Activated T-cell treated with anti-CD3 and anti-CD28 coated beads, Interleukin-2, amount 50 U/mL, for 72 hours (primary cell): ENCODE data around the gene NDNF. TPM values are rescaled to one million over a fixed set of nuclear protein-coding genes. Genes with fewer than 3 reads are reported as not detected.

Experiments used
- ATAC-seq, 2 donors: fragments of 150-1000 bp; cut with Tn5 transposase; replicated peaks in 1 of 2; 2 replicates each; pipeline ENCODE4 v1.10.0; 2021; ENCODE audit warnings: moderate library complexity in 2 of 2, mild to moderate bottlenecking in 1 of 2
- DNase-seq, 2 donors: peaks; one replicate each; pipeline ENCODE4 v3.0.0; 2021 to 2022; ENCODE audit warnings: mixed read lengths in 1 of 2
- H3K27ac Mint-ChIP-seq: one replicate; pipeline ENCODE4 v1.8.0; 2022; ENCODE audit warnings: mild to moderate bottlenecking, moderate library complexity, mixed read lengths
- H3K27me3 Mint-ChIP-seq: one replicate; pipeline ENCODE4 v1.8.0; 2022; ENCODE audit warnings: low read depth, mixed read lengths
- H3K36me3 Mint-ChIP-seq, 2 donors: one replicate each; pipeline ENCODE4 v1.8.0; 2022; ENCODE audit warnings: mixed read lengths in 2 of 2, mild to moderate bottlenecking in 1 of 2; ENCODE audit not compliant: insufficient read depth in 2 of 2
- H3K4me1 Mint-ChIP-seq: one replicate; pipeline ENCODE4 v1.8.0; 2022; ENCODE audit warnings: low read depth, mixed read lengths
- H3K4me3 Mint-ChIP-seq, 2 donors: one replicate each; pipeline ENCODE4 v1.8.0; 2022; ENCODE audit warnings: mild to moderate bottlenecking in 2 of 2, mixed read lengths in 2 of 2, moderate library complexity in 2 of 2
- H3K9me3 Mint-ChIP-seq, 2 donors: one replicate each; pipeline ENCODE4 v1.8.0; 2022; ENCODE audit warnings: mixed read lengths in 2 of 2
- total RNA-seq, 2 donors: library from RNA; stranded (reverse); gene quantifications; one replicate each; pipeline ENCODE4 v1.2.3, GENCODE V29; 2022

NDNF gene, protein sequence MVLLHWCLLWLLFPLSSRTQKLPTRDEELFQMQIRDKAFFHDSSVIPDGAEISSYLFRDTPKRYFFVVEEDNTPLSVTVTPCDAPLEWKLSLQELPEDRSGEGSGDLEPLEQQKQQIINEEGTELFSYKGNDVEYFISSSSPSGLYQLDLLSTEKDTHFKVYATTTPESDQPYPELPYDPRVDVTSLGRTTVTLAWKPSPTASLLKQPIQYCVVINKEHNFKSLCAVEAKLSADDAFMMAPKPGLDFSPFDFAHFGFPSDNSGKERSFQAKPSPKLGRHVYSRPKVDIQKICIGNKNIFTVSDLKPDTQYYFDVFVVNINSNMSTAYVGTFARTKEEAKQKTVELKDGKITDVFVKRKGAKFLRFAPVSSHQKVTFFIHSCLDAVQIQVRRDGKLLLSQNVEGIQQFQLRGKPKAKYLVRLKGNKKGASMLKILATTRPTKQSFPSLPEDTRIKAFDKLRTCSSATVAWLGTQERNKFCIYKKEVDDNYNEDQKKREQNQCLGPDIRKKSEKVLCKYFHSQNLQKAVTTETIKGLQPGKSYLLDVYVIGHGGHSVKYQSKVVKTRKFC
- under 1 TPM; 0.34 to 0.35 TPM for total RNA-seq

DNA sequence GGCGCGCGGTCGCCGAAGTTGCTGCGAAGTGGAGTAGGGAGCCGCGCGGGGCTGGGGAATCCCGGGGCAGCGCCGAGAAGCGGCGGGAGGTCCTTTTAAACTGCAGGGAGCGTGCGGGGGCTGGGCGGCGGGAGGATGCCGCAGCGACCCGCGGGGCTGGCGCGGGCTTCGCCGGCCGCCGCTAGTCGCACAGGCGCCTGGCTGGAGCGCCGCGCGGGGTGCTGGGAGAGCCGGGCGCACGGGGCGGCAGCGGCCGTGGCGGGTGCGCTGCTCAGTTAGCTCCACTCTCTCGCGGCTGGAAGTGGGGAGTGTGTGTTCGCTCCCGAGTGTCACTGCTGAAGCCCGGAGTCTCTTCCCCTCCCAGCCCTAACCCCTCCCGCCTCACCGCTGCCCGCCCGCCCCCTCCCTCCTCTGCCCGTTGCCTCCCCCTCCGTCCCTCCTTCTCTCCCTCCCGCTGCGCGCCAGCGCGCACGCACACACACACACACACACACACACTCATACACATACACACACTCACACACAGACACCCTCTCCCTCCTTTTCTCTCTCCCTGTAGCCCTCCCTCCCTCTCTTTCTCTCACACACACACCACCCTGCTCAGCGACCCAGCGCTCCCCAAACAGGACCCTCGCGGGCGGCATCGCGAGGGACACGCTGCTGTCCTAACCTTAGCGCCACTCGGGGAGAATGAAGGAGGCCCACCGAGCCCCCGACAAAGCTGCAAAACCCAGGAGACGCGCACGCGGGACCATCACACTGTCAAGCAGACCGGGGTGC lies at the start of gene NDNF:
NDNF (minus strand) TSS at position 312 of the 780 bp plus-strand sequence. CDS start 26,698 bp downstream, outside the sequence.
- peaks cover 43% of the 10 kb centered on the region for H3K4me1 Mint-ChIP-seq
- DNase-seq (peak; percentile 50 to 54), ATAC-seq (peak; percentile 63 to 68)
- no peak within 1 kb of the TSS for H3K27ac Mint-ChIP-seq
- H3K9me3 Mint-ChIP-seq: no peaks in the 10 kb centered on the region
- peak within 1 kb of the TSS; percentile 90 to 91 for H3K4me3 Mint-ChIP-seq
- peaks cover 0 to 3% of the 10 kb centered on the region in 2 donors for H3K36me3 Mint-ChIP-seq
- H3K27me3 Mint-ChIP-seq: peaks cover 73% of the 10 kb centered on the region

DNA sequence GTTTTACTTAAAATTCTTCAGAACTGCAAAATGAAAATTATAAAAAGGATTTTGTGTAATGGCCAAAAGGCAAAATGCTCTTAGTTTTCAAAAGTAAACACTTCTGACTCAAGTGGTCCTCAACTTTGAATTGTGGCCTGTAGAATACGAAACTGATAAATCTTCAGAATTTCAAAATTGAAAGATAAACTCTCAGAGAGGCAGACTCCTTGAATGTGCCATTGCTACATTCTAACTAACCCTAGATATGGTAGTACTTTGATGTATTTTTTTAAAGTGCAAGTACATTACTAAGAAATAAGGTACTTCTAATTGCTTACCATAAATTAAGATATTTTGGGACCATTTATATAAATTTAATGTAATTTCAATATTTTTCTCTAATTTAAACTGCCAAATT lies 47.4 kb upstream of the NDNF start:
- H3K4me3 Mint-ChIP-seq: no peak overlapping the region
- H3K9me3 Mint-ChIP-seq: no peaks in the 10 kb centered on the region
- H3K36me3 Mint-ChIP-seq: no peaks in the 10 kb centered on the region
- H3K4me1 Mint-ChIP-seq: peaks cover 11% of the 10 kb centered on the region
- no peak overlapping the region for H3K27ac Mint-ChIP-seq
- no peak for DNase-seq
- no peak for ATAC-seq
- no peaks in the 10 kb centered on the region for H3K27me3 Mint-ChIP-seq

DNA sequence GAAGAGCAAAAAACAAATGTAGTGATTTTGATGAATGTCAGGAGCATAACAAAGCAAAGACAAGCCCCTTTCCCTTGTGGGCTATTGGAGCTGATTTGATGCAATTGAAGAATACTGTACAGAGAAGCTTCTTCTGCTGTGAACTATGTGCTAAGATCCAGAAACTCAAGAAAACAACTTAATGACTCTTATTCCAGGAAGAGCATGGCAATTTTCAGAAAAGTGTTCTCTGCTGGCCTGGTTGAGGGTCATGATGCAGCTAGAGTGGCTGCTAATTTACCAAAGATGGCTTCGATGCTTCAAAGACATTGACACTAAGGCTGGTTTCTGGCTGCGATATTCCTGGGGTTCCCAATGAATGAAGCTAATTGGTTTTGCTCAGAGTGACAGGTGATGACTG lies 46.0 kb upstream of the NDNF start:
- no peak for ATAC-seq
- peaks cover 23% of the 10 kb centered on the region for H3K4me1 Mint-ChIP-seq
- H3K4me3 Mint-ChIP-seq: no peak overlapping the region
- H3K27me3 Mint-ChIP-seq: no peaks in the 10 kb centered on the region
- no peaks in the 10 kb centered on the region for H3K36me3 Mint-ChIP-seq
- H3K27ac Mint-ChIP-seq: no peak overlapping the region
- no peak for DNase-seq
- no peaks in the 10 kb centered on the region for H3K9me3 Mint-ChIP-seq

DNA sequence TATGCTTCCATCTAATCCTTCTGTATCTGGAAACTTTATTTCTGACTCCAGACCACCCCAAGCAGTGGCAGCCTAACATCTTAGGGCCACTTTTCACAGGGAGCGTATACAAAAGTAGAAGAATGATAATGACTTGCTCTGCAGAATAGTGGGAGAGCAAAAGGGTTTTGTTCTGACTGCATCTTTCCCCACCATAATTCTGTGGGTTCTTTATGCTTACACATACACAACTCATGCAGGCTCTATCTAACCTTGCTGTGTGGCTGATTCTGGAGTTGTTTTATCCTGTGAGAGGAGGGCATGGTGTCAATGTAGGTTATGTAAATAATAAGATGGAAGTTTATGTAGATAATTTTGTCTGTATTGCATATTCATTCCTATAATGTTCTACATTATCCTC lies 42.4 kb upstream of the NDNF start:
- Mint-ChIP-seq H3K4me3 (peak overlapping the region in 1 of 2 donors; percentile 43), H3K27me3 (peaks cover 6% of the 10 kb centered on the region), H3K9me3 (no peaks in the 10 kb centered on the region), H3K4me1 (peaks cover 31% of the 10 kb centered on the region), H3K36me3 (no peaks in the 10 kb centered on the region), H3K27ac (peak overlapping the region; percentile 34)
- DNase-seq: peak; percentile 24 to 25
- peak; percentile 87 to 90 for ATAC-seq

DNA sequence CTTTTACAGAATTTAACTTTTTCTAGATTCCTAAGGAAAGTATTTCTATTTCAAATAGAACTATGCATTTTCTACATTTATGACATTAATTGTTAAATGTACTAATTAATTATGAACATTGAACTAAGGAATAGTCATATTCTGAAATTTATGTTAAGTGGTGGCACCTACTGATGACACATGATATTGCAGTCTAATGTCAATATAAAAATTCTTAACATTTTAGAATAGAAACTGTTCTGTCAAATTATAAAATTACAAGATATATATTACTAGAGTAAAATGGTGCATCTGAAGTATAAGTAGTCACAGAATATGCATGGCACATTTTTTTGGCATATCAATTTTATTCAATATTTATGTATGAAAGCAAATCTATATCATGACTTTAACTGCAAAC lies 40.2 kb upstream of the NDNF start:
- no peak overlapping the region for H3K4me3 Mint-ChIP-seq
- peaks cover 24% of the 10 kb centered on the region for H3K4me1 Mint-ChIP-seq
- peaks cover 11% of the 10 kb centered on the region for H3K27me3 Mint-ChIP-seq
- H3K27ac Mint-ChIP-seq: no peak overlapping the region
- H3K36me3 Mint-ChIP-seq: no peaks in the 10 kb centered on the region
- no peaks in the 10 kb centered on the region for H3K9me3 Mint-ChIP-seq
- DNase-seq: no peak
- no peak for ATAC-seq

DNA sequence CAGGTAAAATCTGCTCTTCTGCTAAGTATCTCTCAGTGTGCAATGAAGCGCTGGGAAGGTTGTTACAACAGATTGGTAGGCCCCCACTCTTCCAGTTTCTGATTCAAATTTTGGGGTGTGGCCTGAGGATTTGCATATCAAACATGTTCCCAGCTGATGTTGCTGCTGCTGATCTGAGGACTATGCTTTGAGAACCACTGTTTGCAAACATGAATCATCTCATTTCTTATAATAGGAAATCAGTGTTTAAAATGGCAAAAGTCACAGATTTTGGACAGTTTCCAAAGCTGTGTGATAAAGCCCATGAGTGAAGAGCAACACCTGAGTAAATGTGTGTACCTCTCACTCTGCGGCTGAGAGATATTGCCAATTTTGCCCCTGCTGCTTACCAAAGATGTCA lies 36.2 kb upstream of the NDNF start:
- H3K4me1 Mint-ChIP-seq: peaks cover 10% of the 10 kb centered on the region
- no peak overlapping the region for H3K27ac Mint-ChIP-seq
- DNase-seq (no peak), ATAC-seq (no peak)
- H3K27me3 Mint-ChIP-seq: peaks cover 21% of the 10 kb centered on the region
- H3K9me3 Mint-ChIP-seq: no peaks in the 10 kb centered on the region
- no peak overlapping the region for H3K4me3 Mint-ChIP-seq
- H3K36me3 Mint-ChIP-seq: no peaks in the 10 kb centered on the region

DNA sequence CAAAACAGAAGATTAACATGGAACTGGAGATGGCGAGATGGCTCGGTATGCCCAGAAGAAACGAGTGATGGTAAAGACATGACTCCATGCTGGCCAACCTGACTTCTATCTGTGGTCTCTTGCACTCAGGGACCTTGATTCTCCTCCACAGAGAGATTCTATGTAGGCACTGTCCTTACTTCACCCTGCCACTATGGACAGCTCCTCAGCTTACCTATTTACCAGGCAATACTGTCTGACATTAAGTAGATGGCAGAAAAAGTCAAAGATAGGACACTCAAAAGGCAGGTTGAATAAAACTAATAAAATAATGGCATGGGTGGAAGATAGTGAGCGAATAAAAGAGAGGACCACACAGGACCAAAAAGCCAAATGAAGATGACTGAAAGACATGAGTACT lies 35.2 kb upstream of the NDNF start:
- Mint-ChIP-seq H3K4me3 (no peak overlapping the region), H3K27ac (no peak overlapping the region), H3K36me3 (no peaks in the 10 kb centered on the region), H3K27me3 (peaks cover 21% of the 10 kb centered on the region), H3K4me1 (no peaks in the 10 kb centered on the region), H3K9me3 (no peaks in the 10 kb centered on the region)
- ATAC-seq (no peak), DNase-seq (no peak)

DNA sequence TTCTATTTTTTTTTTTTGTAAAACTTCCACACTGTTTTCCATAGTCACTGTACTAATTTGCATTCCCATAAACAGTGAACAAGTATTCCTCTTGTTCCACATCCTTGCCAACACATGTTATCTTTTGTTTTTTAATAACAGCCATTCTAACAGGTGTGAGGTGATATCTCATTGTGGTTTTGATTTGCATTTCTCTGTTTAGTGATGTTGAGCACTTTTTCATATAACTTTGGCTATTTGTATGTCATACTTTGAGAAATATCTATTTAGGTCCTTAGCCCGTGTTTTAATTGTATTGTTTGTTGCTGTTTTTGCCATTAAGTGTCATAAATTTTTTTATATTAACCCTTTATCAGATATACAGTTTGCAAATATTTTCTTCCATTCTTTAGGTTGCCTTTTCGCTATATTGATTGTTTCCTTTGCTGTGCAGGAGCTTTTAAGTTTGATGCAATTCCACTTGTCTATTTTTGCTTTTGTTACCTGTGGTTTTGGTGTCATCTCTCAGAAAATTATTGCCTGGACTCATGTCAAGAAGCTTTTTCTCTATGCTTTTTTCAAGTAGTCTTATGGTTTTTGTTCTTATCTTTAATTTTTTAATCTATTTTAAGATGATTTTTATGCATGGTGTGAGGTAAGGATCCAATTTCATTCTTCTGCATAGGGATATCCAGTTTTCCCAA lies 27.9 kb upstream of the NDNF start:
- no peak overlapping the region for H3K4me3 Mint-ChIP-seq
- no peak overlapping the region for H3K27ac Mint-ChIP-seq
- DNase-seq (no peak), ATAC-seq (no peak)
- no peaks in the 10 kb centered on the region for H3K27me3 Mint-ChIP-seq
- H3K9me3 Mint-ChIP-seq: no peaks in the 10 kb centered on the region
- H3K4me1 Mint-ChIP-seq: no peaks in the 10 kb centered on the region
- no peaks in the 10 kb centered on the region for H3K36me3 Mint-ChIP-seq

DNA sequence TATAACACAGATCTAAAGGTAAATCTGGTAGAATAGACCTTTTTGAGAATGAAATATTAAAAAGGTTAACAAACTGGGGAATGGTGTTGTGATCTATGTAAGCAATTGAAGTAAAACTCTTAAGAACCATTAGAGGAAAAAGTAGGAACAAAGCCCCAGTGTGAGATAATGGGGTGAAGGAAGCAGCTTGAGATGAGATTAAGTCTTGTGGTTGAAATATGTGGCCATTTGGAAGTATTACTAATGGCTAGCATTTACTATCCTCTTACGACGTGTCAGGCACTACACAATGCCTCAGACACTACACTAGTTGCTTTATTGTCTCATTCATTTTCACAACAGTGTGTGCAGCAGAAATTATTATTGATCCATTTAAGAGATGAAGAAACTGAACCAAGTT lies 25.9 kb upstream of the NDNF start:
- H3K9me3 Mint-ChIP-seq: no peaks in the 10 kb centered on the region
- no peak for ATAC-seq

DNA sequence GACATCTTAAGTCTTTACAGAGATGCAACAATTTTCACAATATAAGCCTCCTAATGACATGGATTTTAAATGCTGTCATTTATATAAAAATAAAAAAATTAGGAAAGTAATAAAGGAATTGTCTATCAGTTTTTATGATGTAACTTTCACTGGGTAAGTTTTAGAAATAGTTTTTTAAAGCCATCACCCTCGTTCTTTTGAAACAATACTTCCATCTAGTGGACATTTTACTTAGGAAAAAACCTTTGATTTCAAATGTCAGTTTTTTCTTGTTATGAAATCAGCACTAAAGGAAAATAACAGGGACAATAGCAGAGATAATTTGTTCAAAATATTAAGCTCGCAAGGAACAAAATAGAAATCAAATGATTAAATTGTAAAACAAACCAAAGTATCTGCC lies 24.3 kb upstream of the NDNF start:
- Mint-ChIP-seq H3K27ac (no peak overlapping the region), H3K36me3 (no peaks in the 10 kb centered on the region), H3K4me3 (no peak overlapping the region), H3K9me3 (no peaks in the 10 kb centered on the region), H3K27me3 (no peaks in the 10 kb centered on the region), H3K4me1 (no peaks in the 10 kb centered on the region)
- ATAC-seq (no peak), DNase-seq (no peak)

More for the DNA sequence above, 25.9 kb upstream of the NDNF start:
- DNase-seq: no peak
- Mint-ChIP-seq H3K36me3 (no peaks in the 10 kb centered on the region), H3K27me3 (no peaks in the 10 kb centered on the region), H3K4me3 (no peak overlapping the region), H3K27ac (no peak overlapping the region), H3K4me1 (no peaks in the 10 kb centered on the region)

DNA sequence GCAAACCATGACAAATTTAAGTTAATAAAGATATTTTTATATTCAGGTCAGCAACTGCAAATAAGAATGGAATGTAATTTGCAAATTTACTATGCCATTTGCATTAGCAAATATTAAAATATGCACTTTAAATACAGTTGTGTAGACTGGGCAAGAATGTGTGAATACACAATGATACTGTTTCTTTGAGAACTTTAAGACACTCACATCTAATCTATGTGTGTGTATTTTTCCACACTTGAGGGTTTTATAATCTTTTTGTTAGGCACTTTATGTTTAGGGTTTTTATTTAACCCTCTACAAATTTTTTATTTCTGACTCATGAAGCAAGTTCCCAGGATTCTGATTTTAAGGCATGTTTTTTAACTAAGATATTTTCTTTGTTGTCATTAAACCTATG lies 23.9 kb upstream of the NDNF start:
- ATAC-seq (no peak), DNase-seq (no peak)
- no peaks in the 10 kb centered on the region for H3K9me3 Mint-ChIP-seq
- H3K4me3 Mint-ChIP-seq: no peak overlapping the region
- H3K27ac Mint-ChIP-seq: no peak overlapping the region
- H3K36me3 Mint-ChIP-seq: no peaks in the 10 kb centered on the region
- no peaks in the 10 kb centered on the region for H3K4me1 Mint-ChIP-seq
- H3K27me3 Mint-ChIP-seq: no peaks in the 10 kb centered on the region

DNA sequence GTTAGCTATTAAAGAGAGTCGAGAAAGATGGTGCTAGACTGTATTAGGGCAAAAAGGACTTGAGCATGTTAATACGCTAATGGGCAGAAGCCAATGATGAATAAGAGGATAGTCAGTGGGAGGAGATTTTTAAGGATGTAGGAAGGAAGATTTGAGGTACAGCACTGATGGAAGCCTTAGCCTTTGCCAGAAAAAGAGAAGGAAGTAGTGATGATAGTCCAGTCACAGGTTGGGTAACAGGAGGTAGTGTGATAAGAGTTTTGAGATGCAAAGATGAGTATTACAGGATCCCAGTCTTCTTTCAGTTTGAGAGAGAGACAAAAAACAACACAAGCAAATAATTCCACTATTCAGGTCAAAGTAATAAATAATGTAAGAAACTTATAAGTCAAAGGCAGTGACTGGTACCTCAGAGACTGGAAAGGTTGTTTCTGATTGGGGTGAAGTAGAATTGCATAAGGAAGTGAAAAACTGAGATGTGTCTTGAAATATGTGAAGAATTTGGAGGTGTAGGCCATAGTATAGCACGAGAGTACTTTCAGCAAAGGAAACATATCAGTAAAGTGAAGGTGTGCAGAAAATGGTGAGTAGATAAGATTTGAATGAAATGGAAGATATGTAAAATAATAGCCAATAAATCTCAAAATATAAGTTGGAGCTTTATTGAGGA lies 22.1 kb upstream of the NDNF start:
- Mint-ChIP-seq H3K4me3 (no peak overlapping the region), H3K4me1 (no peaks in the 10 kb centered on the region), H3K9me3 (no peaks in the 10 kb centered on the region), H3K36me3 (no peaks in the 10 kb centered on the region), H3K27me3 (no peaks in the 10 kb centered on the region), H3K27ac (no peak overlapping the region)
- no peak for DNase-seq
- ATAC-seq: no peak
